OCI-M2 (cell line): ENCODE results near the gene OST4.
A peak's percentile ranks its signal among the peaks of the same experiment; 100 is the strongest.

Source experiments
- DNase-seq: peaks from one replicate; lab custom pipeline; 2025; ENCODE audit not compliant: unreplicated experiment; lab: John Stamatoyannopoulos, UW

Gene OST4

DNA sequence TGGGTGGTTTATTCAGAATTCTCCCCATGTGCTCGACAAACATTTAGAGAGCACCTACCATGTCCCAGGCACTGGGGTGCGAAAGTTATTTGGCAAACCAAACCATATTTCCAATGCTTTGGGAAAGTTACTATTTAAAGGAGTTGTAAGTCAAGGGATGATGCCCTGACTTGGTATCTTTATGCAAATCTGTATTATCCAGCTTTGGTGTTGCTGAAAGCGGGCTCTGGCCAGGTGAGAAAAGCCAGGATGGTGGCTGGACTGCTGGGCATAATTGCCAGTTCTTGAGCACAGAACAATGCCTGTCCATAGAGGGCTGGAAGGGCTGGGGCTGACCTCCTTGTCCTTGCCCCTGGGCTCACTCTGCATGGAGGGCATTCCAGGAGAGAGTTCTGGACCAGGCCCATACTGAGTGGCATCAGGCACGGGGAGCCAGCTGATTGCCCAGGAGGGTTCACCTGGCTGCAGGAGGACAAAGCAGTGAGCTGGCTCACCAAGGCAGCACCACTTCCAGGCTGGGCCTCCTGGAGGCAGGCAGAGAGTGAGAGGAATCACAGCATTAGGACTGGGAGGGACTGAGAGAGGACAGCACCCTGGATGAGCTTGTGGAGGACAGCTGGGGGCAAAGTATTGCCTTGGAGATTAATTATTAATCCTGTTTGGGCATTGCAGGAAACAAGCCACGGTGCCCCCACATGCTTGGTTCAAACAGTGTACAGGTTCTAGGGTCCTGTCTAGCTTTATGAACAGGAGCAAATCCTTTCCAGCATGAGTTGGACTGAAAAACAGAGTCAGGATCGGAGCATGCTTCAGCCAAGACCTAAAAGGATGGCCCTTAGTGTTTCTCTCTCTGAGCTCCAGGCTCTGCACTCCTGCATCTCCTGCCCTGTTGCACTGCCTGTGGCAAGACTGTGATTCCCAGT lies 22.2 kb upstream of the OST4 start:
- DNase-seq = no peak

DNA sequence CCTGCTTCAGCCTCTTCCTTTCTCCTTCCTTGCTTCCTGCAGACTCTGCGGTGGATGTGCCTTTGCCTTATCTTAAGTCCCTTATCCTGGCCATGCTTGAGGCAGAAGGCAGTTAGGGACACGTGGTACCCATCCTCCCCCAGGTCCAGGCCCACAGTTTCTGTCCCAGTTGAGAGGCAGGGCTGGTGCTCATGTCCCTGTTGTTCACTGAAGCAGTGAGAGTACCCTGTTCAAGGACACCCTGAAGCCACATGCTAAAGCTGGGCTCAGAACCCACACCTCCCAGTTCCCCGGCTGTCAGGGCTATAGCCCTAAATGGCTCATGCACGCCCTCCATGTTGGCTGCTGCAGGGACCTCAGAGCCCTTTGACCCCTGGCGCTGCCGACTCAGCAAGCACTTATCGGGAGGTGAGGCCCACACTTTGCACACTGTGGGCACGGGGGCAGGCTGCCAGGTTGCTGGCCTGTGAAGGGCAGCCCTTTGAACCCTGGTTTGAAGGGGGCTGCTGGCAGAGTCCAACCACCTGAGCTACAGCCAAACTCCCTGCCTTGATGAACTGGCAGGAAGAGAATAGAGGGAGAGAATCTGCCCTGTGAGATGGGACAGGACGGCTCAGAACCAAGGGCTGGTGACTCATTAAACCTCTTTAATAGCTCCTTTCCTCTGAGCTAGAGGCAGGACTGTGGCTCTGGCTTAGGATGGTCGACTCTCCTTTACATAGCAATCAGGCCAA lies 21.4 kb upstream of the OST4 start:
- no peak for DNase-seq

DNA sequence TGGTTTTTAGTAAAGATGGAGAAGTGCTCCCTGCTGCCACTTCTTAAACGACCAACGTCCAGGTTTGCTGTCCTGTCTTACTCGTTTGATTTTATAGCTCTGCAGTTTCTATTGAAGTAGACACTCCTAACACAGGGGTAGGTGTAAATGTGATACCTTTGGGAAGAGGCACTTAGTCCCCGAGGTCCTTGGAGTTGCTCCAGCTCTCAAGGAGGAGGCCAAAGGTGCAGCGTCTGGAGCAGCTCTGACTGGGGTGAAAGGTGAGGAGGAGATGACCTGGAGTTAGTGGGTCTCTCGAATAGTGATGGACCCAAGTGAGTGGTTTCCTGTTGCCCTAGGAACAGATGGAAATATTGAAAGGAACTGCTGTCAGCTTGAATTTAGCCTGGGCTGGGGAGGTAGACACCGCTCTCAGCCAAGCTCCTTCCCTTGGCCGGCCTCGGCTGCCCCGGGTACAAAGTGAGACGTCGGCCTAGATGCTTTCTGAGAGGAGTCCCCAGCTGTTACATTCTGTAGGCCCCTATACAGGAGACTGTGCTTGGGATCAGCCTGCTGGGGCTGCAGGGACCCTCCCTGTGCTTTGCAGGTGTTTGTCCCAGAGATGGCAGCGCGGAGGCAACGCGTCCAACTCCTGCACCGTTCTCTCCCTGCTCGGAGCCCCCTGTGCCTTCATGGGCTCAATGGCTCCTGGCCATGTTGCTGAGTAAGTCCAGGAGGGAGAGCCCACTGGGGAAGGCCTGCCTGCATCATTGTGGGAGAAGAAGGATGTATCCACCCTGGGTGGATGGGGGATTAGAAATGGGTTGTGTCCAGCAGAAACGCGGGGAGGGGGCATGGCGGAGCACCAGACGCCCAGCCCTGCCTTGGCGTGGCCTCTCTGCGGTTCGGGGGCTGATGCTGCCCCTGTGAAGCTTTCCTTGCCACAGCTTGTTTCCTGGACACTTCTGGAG lies 20.6 kb upstream of the OST4 start:
- no peak for DNase-seq

DNA sequence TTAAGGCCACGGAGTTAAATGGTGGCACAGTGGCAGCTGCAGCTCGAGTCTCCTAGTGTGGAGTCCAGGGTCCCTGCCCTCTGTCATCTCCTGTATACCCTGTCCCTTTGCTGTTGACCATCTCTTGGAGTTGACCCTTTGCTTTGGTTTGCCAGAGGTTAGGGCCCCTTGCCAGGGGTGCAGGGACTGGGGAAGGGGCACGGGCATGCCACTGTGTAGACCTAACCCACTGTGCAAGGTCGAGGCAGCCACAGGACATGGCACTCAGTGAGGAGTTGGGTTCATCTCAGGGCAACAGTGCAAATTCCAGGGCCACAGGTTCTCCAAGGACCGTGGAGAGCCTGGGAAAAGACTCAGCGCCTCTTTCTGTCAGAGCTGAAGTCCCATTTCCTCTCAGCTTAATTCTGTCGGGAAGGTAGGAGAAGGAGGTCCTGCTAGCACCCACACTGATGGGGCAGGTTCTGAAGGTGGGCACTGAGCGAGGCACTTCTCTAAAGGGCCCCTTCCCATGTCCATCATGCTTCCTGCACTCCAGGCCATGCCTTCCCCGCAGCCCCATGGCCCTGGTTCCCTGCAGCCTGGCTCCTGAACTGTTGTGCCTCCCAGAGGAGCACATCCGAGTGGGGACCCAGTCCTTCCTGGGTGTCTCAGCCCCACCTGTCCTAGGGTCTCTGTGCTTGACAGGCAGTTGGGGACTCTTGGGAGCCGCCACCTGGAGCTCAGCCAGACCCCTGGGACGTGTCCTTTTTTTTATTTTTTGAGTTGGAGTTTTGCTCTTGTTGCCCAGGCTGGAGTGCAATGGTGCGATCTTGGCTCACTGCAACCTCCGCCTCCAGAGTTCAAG lies 17.9 kb upstream of the OST4 start:
- DNase-seq = no peak

DNA sequence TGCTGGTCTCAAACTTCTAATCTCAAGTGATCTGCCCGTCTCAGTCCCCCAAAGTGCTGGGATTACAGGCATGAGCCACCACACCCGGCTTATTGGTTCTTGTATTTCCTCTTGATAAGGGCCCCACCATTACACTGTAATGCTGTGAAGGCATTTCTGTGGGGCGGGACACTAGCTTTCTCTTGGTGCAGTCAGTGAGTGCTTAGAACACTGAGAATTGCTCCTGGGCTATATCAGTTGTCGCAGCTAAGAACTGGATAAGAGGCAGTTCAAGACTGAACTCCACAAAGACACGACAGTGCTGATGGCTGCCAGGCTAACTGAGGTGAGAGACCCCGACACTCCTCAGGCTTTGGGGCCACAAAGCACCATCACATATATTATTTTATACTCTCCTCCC lies 17.2 kb upstream of the OST4 start:
- no peak for DNase-seq

DNA sequence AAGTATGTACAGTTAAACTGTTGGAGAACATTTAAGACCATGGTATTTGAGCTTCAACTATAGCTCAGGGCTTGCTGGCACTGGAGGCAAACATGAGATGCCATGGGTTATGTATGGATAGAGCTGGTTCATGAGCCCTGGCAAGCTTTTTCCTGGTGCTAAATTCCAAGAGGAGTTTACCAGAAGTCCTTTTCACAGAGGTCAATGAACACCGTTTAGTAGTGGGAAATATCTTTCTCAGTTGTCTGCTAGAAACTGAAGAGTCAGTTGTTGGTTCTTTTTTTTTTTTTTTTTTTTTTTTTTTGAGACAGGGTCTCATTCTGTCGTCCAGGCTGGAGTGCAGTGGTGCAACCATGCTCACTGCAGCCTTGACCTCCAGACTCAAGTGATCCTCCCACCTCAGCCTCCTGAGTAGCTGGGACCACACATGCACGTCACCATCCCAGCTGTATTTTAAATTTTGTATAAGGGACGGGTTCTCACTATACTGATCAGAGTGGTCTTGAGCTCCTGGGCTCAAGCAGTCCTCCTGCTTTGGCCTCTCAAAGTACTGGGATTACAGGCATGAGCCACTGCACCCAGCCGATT lies 16.5 kb upstream of the OST4 start:
- DNase-seq = no peak

DNA sequence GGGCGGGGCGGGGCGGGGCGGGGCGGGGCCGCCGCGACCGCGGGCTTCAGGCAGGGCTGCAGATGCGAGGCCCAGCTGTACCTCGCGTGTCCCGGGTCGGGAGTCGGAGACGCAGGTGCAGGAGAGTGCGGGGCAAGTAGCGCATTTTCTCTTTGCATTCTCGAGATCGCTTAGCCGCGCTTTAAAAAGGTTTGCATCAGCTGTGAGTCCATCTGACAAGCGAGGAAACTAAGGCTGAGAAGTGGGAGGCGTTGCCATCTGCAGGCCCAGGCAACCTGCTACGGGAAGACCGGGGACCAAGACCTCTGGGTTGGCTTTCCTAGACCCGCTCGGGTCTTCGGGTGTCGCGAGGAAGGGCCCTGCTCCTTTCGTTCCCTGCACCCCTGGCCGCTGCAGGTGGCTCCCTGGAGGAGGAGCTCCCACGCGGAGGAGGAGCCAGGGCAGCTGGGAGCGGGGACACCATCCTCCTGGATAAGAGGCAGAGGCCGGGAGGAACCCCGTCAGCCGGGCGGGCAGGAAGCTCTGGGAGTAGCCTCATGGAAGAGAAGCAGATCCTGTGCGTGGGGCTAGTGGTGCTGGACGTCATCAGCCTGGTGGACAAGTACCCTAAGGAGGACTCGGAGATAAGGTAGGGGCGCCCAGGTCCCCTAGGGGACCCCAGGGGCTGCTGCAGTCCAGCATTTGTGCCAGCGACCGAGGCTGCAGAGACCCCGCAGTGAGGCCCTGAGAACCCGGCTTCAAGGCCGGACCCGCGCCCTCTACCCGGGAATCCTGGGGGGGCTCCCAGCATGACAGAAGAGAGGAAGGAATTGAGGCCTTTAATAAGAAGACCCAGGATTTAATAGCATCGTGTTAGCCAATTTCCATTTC lies 15.5 kb upstream of the OST4 start, which contains the start of gene KHK:
Gene KHK (plus strand): TSS at position 49 of the 870 bp plus-strand sequence. CDS start 488 bp downstream, at position 537.
- DNase-seq = no peak

DNA sequence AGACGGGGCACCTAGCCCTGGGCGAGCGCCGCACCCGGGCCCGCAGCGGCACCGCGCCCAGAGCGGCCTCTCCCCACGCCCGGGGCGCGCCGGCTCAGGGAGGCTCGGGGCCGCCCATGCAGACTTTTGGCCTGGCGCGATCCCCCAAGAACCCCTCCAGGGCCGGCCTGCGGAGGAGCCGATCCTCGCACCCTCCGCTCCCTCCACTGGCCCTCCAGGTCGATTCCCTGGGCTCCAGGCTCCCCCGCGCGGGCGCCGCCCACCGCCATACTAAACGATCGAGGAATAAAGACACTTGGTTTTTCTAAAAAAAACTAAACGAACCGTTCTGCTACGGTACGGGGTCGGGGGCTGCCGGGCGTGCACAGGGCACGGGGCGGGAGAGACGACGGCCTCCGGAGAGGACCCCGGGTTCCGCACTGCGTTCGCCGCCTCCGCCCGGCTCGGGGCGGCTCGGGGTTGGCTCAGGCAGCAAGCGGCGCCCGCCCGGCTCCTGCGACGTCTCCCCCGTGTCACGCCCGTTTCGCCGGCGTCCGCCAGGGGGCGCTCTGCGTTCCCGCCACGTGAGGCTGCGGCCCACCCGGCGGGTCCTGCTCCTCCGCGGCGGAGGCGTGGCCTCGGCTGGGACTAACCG lies 14.8 kb upstream of the OST4 start:
- peak; percentile 32 for DNase-seq

DNA sequence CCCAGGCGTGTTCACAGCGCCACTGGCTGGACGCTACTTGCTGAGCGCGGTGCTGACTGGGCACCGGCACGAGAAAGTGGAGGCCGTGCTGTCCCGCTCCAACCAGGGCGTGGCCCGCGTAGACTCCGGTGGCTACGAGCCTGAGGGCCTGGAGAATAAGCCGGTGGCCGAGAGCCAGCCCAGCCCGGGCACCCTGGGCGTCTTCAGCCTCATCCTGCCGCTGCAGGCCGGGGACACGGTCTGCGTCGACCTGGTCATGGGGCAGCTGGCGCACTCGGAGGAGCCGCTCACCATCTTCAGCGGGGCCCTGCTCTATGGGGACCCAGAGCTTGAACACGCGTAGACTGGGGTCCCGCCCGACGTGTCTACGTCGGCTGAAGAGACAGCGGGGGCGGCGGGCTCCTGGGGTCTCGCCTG lies 14.2 kb upstream of the OST4 start:
- DNase-seq = no peak

DNA sequence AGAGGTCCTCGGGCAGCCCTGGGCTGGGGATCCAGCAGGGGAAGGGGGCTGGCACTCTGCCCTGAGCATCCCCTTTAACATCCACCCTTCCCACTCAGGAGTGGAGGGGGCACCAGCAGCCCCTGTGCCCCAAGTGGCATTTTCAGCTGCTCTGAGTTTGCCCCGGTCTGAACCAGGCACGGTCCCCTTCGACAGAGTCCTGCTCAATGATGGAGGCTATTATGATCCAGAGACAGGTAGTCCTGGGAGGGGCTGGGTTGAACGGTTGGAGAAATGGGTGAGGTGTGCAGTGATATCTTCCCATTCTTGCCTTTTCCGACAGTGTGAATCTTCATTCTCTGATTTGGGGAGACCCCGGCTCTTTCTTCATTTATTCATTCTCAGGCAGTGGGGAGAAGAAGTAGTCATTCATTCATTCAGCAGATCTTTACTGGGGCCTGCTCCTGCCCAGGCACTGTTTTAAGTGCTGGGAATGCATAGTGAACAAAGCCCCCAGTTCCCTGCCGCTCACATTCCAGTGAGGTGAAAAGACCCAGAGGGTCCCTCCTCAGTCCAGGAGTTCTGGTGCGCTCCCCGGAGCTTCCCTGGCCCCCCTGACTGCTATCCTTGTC lies 13.7 kb upstream of the OST4 start:
- DNase-seq = no peak

DNA sequence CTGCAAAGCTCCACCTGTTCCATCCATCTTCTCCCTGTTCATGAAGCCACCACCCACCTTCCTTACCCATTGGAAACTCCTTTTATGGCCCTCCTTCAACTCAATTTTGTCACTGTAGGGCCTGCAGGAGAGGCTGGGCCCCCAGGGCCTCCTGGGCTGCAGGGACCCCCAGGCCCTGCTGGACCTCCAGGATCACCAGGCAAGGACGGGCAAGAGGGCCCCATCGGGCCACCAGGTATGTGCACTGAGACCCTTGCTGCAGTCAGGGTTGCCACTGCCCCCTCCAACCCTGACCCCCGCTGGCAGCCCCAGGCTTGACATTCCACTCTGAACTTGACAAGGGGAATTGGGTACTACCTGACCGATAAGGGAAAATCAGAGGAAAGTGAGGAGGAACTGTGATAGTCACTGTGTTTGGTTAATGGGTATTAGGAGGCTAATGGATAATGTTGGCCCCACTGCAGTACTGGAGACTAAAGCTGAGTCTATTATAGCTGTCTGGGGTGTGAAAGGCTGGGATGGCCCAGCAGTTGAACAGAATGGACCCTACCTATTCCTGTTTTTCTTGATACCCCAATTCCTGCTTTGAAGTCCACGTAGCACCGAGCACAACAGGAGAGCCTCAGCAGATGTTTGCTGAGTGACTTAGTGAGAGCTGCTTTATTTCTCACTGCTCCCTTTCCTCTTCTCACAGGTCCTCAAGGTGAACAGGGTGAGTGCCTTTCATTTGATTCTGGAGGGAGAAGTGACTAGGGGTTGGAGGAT lies 13.0 kb upstream of the OST4 start:
- DNase-seq = no peak

DNA sequence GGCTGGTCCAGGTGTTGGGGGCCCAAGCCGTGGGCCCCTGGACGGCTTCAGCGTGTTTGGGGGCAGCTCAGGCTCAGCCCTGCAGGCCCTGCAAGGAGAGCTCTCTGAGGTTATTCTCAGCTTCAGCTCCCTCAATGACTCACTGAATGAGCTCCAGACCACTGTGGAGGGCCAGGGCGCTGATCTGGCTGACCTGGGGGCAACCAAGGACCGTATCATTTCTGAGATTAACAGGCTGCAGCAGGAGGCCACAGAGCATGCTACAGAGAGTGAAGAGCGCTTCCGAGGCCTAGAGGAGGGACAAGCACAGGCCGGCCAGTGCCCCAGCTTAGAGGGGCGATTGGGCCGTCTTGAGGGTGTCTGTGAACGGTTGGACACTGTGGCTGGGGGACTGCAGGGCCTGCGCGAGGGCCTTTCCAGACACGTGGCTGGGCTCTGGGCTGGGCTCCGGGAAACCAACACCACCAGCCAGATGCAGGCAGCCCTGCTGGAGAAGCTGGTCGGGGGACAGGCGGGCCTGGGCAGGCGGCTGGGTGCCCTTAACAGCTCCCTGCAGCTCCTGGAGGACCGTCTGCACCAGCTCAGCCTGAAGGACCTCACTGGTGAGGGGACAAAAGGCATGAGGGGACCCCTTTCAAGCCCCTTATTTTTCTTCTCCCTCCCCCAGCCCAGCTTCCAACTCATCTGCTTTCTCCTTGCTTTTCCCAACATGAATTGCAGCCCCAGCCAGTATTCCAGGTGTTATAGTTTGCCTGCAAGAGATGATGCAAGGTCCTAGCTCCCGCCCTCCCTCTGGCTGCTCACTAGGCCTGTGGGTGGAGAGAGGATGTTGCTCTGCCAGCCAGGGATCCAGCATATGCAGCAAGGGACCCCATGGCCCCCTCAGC lies 12.2 kb upstream of the OST4 start:
- DNase-seq = no peak

DNA sequence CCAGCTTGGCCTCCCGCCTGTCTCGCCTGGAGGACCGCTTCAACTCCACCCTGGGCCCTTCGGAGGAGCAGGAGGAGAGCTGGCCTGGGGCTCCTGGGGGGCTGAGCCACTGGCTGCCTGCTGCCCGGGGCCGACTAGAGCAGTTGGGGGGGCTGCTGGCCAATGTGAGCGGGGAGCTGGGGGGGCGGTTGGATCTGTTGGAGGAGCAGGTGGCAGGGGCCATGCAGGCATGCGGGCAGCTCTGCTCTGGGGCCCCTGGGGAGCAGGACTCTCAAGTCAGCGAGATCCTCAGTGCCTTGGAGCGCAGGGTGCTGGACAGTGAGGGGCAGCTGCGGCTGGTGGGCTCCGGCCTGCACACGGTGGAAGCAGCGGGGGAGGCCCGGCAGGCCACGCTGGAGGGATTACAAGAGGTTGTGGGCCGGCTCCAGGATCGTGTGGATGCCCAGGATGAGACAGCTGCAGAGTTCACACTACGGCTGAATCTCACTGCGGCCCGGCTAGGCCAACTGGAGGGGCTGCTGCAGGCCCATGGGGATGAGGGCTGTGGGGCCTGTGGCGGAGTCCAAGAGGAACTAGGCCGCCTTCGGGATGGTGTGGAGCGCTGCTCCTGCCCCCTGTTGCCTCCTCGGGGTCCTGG lies 11.4 kb upstream of the OST4 start:
- no peak for DNase-seq

DNA sequence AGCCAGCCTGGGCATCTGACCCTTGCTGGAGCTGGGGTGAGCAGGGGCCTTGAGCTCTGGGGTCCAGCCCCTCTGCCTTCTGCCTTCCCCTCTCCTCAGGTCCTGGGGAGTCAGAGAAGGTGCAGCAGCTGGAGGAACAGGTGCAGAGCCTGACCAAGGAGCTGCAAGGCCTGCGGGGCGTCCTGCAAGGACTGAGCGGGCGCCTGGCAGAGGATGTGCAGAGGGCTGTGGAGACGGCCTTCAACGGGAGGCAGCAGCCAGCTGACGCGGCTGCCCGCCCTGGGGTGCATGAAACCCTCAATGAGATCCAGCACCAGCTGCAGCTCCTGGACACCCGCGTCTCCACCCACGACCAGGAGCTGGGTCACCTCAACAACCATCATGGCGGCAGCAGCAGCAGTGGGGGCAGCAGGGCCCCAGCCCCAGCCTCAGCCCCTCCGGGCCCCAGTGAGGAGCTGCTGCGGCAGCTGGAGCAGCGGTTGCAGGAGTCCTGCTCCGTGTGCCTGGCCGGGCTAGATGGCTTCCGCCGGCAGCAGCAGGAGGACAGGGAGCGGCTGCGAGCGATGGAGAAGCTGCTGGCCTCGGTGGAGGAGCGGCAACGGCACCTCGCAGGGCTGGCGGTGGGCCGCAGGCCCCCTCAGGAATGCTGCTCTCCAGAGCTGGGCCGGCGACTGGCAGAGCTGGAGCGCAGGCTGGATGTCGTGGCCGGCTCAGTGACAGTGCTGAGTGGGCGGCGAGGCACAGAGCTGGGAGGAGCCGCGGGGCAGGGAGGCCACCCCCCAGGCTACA lies 10.7 kb upstream of the OST4 start:
- no peak for DNase-seq

DNA sequence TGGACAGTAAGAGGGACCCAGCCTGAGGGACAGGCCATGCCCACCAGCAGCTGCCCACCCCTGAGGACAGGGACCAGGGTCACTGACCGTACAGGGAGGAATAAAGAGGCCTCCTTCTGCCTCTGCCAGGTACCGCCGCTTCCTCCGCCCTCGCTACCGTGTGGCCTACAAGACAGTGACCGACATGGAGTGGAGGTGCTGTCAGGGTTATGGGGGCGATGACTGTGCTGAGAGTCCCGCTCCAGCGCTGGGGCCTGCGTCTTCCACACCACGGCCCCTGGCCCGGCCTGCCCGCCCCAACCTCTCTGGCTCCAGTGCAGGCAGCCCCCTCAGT lies 9.1 kb upstream of the OST4 start:
- DNase-seq = no peak
